MCF 10A (cell line): ENCODE results near the gene HES2. TPM values are rescaled to one million over a fixed set of nuclear protein-coding genes. Genes with fewer than 3 reads are reported as not detected.

ENCODE experiments used
- BruUV-seq: library from RNA; stranded (reverse); fragments of 400-500 nt; replicated peaks from 2 replicates; lab custom pipeline; 2021; lab: Mats Ljungman, UMichigan
- CTCF ChIA-PET: fragments of 300-600 bp; sonication (Branson Sonifier 250); formaldehyde crosslinking; extraction: SDS; loops from one replicate; lab custom pipeline; 2021; ENCODE audit warnings: antibody characterized with exemption, inconsistent platforms; lab: Yijun Ruan, JAX
- POLR2A ChIA-PET: fragments of 300-600, 350-650 bp; sonication (Branson Sonifier 250); formaldehyde crosslinking; extraction: SDS; loops from one replicate; lab custom pipeline; 2020; ENCODE audit warnings: antibody characterized with exemption, inconsistent platforms; lab: Yijun Ruan, JAX
- DNase-seq: peaks from one replicate; pipeline ENCODE4 v3.0.0-alpha.2; 2018; ENCODE audit not compliant: unreplicated experiment
- H3K27ac Mint-ChIP-seq: one replicate; pipeline ENCODE4 v1.8.0; 2022; ENCODE audit warnings: mild to moderate bottlenecking, low read depth, mixed read lengths; ENCODE audit not compliant: unreplicated experiment
- H3K27me3 Mint-ChIP-seq: one replicate; pipeline ENCODE4 v1.8.0; 2022; ENCODE audit warnings: mixed read lengths; ENCODE audit not compliant: insufficient read depth, unreplicated experiment
- H3K36me3 Mint-ChIP-seq: one replicate; pipeline ENCODE4 v1.8.0; 2022; ENCODE audit warnings: mild to moderate bottlenecking, moderate library complexity, mixed read lengths; ENCODE audit not compliant: insufficient read depth, unreplicated experiment
- H3K4me1 Mint-ChIP-seq: one replicate; pipeline ENCODE4 v1.8.0; 2022; ENCODE audit warnings: mixed read lengths; ENCODE audit not compliant: insufficient read depth, unreplicated experiment
- H3K4me3 Mint-ChIP-seq: one replicate; pipeline ENCODE4 v1.8.0; 2022; ENCODE audit warnings: mild to moderate bottlenecking, moderate library complexity, mixed read lengths; ENCODE audit not compliant: unreplicated experiment
- H3K9me3 Mint-ChIP-seq: one replicate; pipeline ENCODE4 v1.8.0; 2022; ENCODE audit warnings: mixed read lengths; ENCODE audit not compliant: unreplicated experiment
- intact Hi-C: fragments of 100-400 bp; cut with micrococcal nuclease; formaldehyde crosslinking; loops from 2 replicates; pipeline ENCODE4 v1.14.1; 2022
- total RNA-seq: library from RNA; stranded (reverse); gene quantifications from 2 replicates; pipeline ENCODE4 v1.2.3, GENCODE V29; 2022
- TF ChIP-seq, protein P1 (sequence below): fragments of 200-600 bp; IDR thresholded peaks from one replicate; pipeline ENCODE4 v1.8.0; 2022; ENCODE audit warnings: antibody characterized with exemption, mild to moderate bottlenecking; ENCODE audit not compliant: unreplicated experiment

HES2 gene
- total RNA-seq, 1 experiment from 2014 or later: 7.6 TPM

DNA sequence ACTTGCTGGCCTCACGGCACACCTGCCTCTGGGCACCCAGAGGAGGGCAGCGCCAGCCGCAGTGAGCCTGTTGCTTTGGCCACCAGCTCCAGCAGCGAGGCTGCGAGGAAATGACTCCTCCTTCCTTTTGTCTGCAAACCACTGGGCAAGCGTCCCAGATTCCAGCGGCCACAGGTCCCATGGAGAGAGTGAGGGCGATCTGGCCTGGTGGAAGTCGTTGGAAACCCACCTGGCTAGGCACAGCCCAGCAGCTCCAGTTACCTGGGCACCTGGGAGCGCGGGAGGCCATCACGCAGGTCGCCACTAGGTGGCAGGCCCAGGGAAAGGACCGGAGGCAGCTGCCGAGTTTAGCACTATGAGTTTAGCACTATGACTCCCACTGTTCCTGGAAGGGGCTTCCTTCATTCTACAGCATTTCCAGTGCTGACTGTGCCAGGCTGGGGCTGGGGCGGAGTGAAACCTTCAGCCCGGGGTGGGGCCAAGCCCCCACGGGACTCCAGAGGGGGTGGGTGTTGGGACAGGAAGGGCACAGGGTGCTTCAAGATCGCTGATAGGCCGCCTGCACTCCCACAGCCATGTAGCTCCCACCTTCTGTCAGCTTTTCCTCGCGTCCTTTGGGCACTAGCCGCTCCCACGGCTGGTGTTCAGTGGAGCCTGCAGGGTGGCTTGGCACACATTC lies 3.7 kb upstream of the HES2 start:
- H3K9me3 Mint-ChIP-seq: no peaks in the 10 kb centered on the region

DNA sequence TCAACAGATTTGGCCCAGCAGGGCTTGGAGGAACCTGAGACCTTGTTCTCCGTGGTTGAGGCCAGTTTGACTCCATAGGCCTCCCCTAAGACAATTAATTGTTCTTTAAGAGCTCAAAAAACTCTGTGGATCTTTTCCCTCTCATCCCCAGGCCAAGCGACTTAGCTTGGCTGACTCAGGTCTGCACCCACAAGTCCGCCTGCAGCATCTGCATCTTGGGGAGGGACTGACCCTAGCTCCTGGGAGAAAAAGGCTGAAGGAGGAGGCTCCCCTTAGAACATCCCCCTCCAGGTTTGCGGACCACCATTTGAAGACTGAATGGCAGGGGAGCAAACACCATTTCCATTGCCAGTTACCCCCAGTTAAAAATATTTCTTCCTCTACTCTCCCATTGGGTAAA lies 1.5 kb upstream of the HES2 start:
- Mint-ChIP-seq H3K4me1 (peaks cover 17% of the 10 kb centered on the region), H3K9me3 (no peaks in the 10 kb centered on the region), H3K27me3 (no peaks in the 10 kb centered on the region), H3K36me3 (no peaks in the 10 kb centered on the region), H3K27ac (no peak overlapping the region), H3K4me3 (no peak overlapping the region)
- intact Hi-C loops: no loop called here
- no TSS peak for BruUV-seq
- POLR2A ChIA-PET: interaction anchor here (0.6 to 1.6 kb wide), 2 partner anchors 14 to 182 kb away, joined by 3 to 6 read pairs; no protein-coding TSS in a partner anchor
- CTCF ChIA-PET: interaction anchor here (0.5 to 5.7 kb wide), 9 partner anchors 11 to 188 kb away, joined by 3 to 118 read pairs (median 3); partner anchors contain the start of gene PLEKHG5
- DNase-seq: no peak
- TF ChIP-seq, protein P1, sequence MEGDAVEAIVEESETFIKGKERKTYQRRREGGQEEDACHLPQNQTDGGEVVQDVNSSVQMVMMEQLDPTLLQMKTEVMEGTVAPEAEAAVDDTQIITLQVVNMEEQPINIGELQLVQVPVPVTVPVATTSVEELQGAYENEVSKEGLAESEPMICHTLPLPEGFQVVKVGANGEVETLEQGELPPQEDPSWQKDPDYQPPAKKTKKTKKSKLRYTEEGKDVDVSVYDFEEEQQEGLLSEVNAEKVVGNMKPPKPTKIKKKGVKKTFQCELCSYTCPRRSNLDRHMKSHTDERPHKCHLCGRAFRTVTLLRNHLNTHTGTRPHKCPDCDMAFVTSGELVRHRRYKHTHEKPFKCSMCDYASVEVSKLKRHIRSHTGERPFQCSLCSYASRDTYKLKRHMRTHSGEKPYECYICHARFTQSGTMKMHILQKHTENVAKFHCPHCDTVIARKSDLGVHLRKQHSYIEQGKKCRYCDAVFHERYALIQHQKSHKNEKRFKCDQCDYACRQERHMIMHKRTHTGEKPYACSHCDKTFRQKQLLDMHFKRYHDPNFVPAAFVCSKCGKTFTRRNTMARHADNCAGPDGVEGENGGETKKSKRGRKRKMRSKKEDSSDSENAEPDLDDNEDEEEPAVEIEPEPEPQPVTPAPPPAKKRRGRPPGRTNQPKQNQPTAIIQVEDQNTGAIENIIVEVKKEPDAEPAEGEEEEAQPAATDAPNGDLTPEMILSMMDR: no peak

More for the DNA sequence above, 3.7 kb upstream of the HES2 start:
- peak; percentile 91 for DNase-seq
- Mint-ChIP-seq H3K36me3 (no peaks in the 10 kb centered on the region), H3K4me1 (peaks cover 25% of the 10 kb centered on the region), H3K27ac (no peak overlapping the region), H3K4me3 (no peak overlapping the region), H3K27me3 (no peaks in the 10 kb centered on the region)
- CTCF ChIA-PET: interaction anchor here (0.6 to 5.7 kb wide), 31 partner anchors 9 to 441 kb away, joined by 3 to 118 read pairs (median 4); no protein-coding TSS in a partner anchor
- TF ChIP-seq, protein P1: peak; percentile 66
- BruUV-seq: no TSS peak
- POLR2A ChIA-PET: interaction anchor here (0.6 to 2.5 kb wide), 7 partner anchors 9 to 71 kb away, joined by 3 to 26 read pairs (median 4); partner anchors contain the start of genes ACOT7 and PLEKHG5
- intact Hi-C loops: loop anchor here (1.0 to 2.0 kb wide), 2 partner anchors 15 to 51 kb away; no protein-coding TSS in a partner anchor

DNA sequence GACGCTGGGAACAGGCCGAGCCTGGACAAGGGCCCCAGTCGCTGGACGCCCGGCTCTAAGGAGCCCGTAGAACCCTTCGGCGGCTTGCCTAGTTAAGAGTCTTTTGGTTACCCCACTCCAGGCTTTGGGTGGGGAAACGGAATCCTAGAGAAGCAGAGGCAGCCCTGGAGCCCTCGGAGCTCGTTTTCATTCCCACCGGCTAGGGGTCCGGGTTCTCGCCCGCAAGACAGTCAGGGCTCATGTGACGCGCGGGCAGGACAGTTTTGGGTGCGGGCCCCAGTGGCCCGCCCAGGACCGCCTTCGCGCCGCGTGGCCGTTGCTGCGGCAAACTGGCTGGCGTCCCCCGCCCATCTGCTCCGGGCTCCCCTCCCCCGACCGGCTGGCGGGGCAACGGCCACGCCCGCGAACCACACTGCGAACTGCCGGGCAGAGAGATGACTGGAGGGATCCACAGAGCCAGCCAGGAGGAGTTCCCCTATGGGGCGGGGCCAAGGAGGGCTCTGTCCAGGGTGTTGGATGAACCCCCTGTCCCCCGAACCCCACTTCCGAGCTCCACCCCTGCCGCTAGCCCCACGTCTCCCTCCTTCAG lies 829 bp upstream of the HES2 start:
- Mint-ChIP-seq H3K27me3 (no peaks in the 10 kb centered on the region), H3K9me3 (no peaks in the 10 kb centered on the region), H3K27ac (no peak overlapping the region), H3K4me3 (no peak overlapping the region), H3K4me1 (peaks cover 23% of the 10 kb centered on the region), H3K36me3 (no peaks in the 10 kb centered on the region)
- TF ChIP-seq, protein P1: no peak
- intact Hi-C loops: no loop called here
- BruUV-seq: no TSS peak
- POLR2A ChIA-PET: interaction anchor here (1.6 to 1.7 kb wide), 2 partner anchors 34 to 53 kb away, joined by 4 read pairs; no protein-coding TSS in a partner anchor
- CTCF ChIA-PET: interaction anchor here (0.5 to 5.7 kb wide), 8 partner anchors 10 to 190 kb away, joined by 3 to 118 read pairs (median 3); partner anchors contain the start of gene PLEKHG5
- no peak for DNase-seq

DNA sequence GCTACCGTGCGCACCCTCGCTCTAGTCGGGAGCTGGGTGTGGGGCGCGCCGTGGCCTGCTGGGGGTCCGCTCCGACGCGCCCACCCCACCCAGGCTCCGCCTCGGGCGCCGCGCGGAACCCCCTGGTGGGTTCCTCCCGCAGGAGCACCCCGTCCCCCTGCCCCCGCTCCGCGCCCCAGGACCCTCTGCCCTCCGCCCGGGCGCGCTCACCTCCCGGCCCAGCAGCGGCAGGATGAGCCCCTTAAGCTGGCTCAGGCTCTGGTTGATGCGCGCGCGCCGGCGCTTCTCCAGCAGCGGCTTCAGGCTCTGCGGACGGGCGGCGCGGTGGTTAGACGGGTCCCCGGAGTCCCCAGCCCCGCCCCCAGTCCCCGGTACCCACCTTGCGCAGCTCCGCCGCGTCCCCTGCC lies 319 bp downstream of the HES2 start:
- CTCF ChIA-PET: interaction anchor here (0.6 to 5.7 kb wide), 5 partner anchors 18 to 226 kb away, joined by 3 to 118 read pairs (median 4); no protein-coding TSS in a partner anchor
- H3K27ac Mint-ChIP-seq: no peak overlapping the region
- no peaks in the 10 kb centered on the region for H3K36me3 Mint-ChIP-seq
- peaks cover 34% of the 10 kb centered on the region for H3K4me1 Mint-ChIP-seq
- intact Hi-C loops: no loop called here
- H3K9me3 Mint-ChIP-seq: no peaks in the 10 kb centered on the region
- TF ChIP-seq, protein P1: no peak
- POLR2A ChIA-PET: interaction anchor here (0.7 to 1.7 kb wide), 6 partner anchors 19 to 1455 kb away, joined by 3 to 4 read pairs (median 4); no protein-coding TSS in a partner anchor
- peak overlapping the region; percentile 65 for H3K4me3 Mint-ChIP-seq
- DNase-seq: no peak
- H3K27me3 Mint-ChIP-seq: no peaks in the 10 kb centered on the region
- no TSS peak for BruUV-seq
